BJ (cell line): ENCODE data around the gene DLK1. TPM values are rescaled to one million over a fixed set of nuclear protein-coding genes. Genes with fewer than 3 reads are reported as not detected.

Experiments used
- CTCF ChIA-PET: fragments of 350-600 bp; formaldehyde crosslinking; extraction: SDS; loops from one replicate; lab custom pipeline; 2021; ENCODE audit warnings: antibody characterized with exemption, inconsistent platforms; lab: Yijun Ruan, JAX
- POLR2A ChIA-PET: fragments of 300-600 bp; sonication (Branson Sonifier 250); formaldehyde crosslinking; extraction: SDS; loops from one replicate; lab custom pipeline; 2021; ENCODE audit warnings: antibody characterized with exemption; lab: Charles Lee
- DNase-seq: peaks from one replicate; pipeline ENCODE4 v3.0.0-alpha.2; 2011; ENCODE audit warnings: low read depth
- H3K27me3 ChIP-seq: 2 replicates; pipeline ENCODE4 v1.6.0; 2011; ENCODE audit warnings: low read length; ENCODE audit not compliant: control insufficient read depth, insufficient read depth
- H3K36me3 ChIP-seq: 2 replicates; pipeline ENCODE4 v1.5.1; 2011; ENCODE audit warnings: low read length; ENCODE audit not compliant: control insufficient read depth, insufficient read depth
- H3K4me3 ChIP-seq: 2 replicates; pipeline ENCODE4 v1.5.1; 2011; ENCODE audit warnings: low read depth, mild to moderate bottlenecking, control low read depth, low read length
- polyA plus RNA-seq: library from polyadenylated mRNA; depleted of rRNA; stranded (reverse); fragments of >200 nt; gene quantifications from 2 replicates; pipeline ENCODE4 v1.2.3, GENCODE V29; 2011
- TF ChIP-seq, protein P1 (sequence below): IDR thresholded peaks from 2 replicates; pipeline ENCODE4 v1.5.1; 2011; ENCODE audit warnings: low read depth, mild to moderate bottlenecking, control low read depth, inconsistent platforms, low read length, moderate library complexity; ENCODE audit not compliant: insufficient read depth

DLK1 gene
- polyA plus RNA-seq, 1 experiment: not detected

DNA sequence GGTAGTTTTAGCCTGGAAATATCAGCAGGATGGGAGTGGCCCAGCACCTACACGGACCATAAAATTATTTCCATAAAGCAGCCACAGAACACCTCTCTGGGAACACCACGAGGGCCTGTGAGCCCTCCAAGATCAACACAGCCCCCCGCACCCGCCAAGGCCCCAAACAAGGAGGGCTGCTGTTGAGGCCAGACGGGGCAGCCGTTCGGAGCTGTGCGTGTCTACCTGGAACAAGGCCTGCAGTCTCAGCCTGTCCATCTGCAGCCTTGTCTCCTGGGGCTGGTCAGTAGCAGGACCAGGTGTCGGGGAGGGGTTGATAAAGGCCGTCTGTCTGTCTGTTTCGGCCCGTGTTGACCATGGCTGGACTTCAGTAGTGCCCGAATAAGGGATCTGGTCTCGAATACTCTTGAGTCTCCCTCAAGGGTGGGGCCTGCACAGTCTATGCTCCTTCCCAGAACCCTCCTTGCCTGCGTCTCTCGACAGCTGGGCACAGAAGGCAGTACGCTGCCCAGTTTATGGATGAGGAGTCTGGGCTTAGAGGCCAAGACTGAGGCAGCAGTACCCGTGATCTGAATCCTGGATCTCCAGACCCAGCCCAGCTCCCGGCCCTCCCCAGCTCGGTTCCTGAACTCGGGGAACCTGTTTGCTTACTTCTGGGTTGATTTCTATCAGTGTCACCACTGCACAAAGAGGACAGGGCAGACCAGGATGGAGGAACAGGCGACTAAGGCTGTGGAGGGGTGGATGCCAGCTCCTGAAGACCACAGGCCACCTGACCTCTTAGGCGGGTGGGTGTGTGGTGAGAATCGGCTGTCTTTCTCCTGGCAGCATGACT lies 23.1 kb upstream of the DLK1 start:
- CTCF ChIA-PET: no interaction called here
- Histone ChIP-seq H3K27me3 (peaks cover 15% of the 10 kb centered on the region), H3K36me3 (no peaks in the 10 kb centered on the region), H3K4me3 (no peak overlapping the region)
- POLR2A ChIA-PET: no interaction called here
- DNase-seq: no peak
- TF ChIP-seq, protein P1, sequence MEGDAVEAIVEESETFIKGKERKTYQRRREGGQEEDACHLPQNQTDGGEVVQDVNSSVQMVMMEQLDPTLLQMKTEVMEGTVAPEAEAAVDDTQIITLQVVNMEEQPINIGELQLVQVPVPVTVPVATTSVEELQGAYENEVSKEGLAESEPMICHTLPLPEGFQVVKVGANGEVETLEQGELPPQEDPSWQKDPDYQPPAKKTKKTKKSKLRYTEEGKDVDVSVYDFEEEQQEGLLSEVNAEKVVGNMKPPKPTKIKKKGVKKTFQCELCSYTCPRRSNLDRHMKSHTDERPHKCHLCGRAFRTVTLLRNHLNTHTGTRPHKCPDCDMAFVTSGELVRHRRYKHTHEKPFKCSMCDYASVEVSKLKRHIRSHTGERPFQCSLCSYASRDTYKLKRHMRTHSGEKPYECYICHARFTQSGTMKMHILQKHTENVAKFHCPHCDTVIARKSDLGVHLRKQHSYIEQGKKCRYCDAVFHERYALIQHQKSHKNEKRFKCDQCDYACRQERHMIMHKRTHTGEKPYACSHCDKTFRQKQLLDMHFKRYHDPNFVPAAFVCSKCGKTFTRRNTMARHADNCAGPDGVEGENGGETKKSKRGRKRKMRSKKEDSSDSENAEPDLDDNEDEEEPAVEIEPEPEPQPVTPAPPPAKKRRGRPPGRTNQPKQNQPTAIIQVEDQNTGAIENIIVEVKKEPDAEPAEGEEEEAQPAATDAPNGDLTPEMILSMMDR: no peak

DNA sequence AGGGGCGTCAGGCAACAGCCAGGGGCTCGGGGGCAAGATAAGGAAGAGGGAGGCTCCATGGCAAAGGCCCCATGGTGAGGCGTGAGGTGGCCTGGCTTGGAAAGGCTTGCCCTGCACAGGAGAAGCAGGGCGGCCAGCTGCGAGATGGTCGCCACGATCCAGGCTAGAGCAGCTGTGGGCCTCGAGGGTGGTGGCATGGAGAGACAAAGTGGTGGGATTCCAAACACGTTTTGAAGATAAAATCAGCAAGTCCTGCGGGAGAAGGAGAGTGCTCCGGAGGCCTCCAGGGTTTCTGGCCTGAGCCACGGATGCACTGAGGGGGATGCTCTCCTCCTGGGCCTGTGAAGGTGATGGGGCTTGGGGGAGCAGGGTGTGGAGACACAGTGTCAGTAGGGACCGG lies 20.5 kb upstream of the DLK1 start:
- CTCF ChIA-PET: no interaction called here
- no peaks in the 10 kb centered on the region for H3K36me3 ChIP-seq
- H3K4me3 ChIP-seq: no peak overlapping the region
- POLR2A ChIA-PET: no interaction called here
- TF ChIP-seq, protein P1: no peak
- H3K27me3 ChIP-seq: peaks cover 21% of the 10 kb centered on the region
- DNase-seq: no peak

DNA sequence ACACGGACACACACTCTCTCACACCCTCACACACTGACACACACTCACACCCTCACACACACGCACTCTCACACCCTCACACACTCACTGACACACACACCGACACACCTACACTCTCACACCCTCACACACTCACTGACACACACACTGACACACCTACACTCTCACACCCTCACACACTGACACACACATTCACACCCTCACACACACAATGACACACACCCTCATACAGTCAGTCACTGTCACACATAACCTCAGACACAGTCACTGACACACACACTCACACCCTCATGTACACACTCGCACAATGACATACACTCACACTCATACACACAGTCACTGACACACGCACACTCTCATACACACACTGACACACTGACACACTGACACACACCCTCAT lies 19.8 kb upstream of the DLK1 start:
- CTCF ChIA-PET: no interaction called here
- no peaks in the 10 kb centered on the region for H3K36me3 ChIP-seq
- H3K4me3 ChIP-seq: no peak overlapping the region
- TF ChIP-seq, protein P1: no peak
- POLR2A ChIA-PET: no interaction called here
- no peak for DNase-seq
- H3K27me3 ChIP-seq: peaks cover 20% of the 10 kb centered on the region

- TF ChIP-seq, protein P1: no peak
- H3K4me3 ChIP-seq: no peak overlapping the region
- ChIA-PET POLR2A (no interaction called here), CTCF (no interaction called here)
- no peaks in the 10 kb centered on the region for H3K36me3 ChIP-seq
- no peak for DNase-seq
- peaks cover 21% of the 10 kb centered on the region for H3K27me3 ChIP-seq
Measured at GRCh38 chr14:100708425-100709288, 18.0 kb upstream of the DLK1 start.
